Loucy (cell line): ENCODE data around the gene POLR3C.

ENCODE experiments used
- H2AFZ ChIP-seq: fragments of 200-600 bp; sonication (generic); 2 replicates; pipeline ENCODE4 v1.6.0; 2016; ENCODE audit warnings: antibody characterized with exemption, mild to moderate bottlenecking, low read length, moderate library complexity
- H3F3A ChIP-seq: fragments of 200-600 bp; 2 replicates; pipeline ENCODE4 v1.6.0; 2016; ENCODE audit warnings: antibody characterized with exemption, low read depth, mild to moderate bottlenecking
- H3K27me3 ChIP-seq: fragments of 200-600 bp; sonication (generic); 2 replicates; pipeline ENCODE4 v1.6.1; 2014; ENCODE audit warnings: low read length, mild to moderate bottlenecking; ENCODE audit not compliant: insufficient read depth, poor library complexity, severe bottlenecking
- H3K36me3 ChIP-seq: fragments of 200-600 bp; sonication (generic); 2 replicates; pipeline ENCODE4 v1.6.1; 2016; ENCODE audit warnings: low read length; ENCODE audit not compliant: insufficient read depth
- H3K4me1 ChIP-seq: fragments of 200-600 bp; sonication (generic); 2 replicates; pipeline ENCODE4 v1.5.1; 2014; ENCODE audit warnings: low read length, mild to moderate bottlenecking; ENCODE audit not compliant: insufficient read depth, poor library complexity, severe bottlenecking
- H3K4me2 ChIP-seq: fragments of 200-600 bp; sonication (generic); 2 replicates; pipeline ENCODE4 v1.6.0; 2014; ENCODE audit warnings: antibody characterized with exemption, low read length, low read depth, mild to moderate bottlenecking; ENCODE audit not compliant: poor library complexity, severe bottlenecking
- H3K4me3 ChIP-seq: fragments of 200-600 bp; sonication (generic); 2 replicates; pipeline ENCODE4 v1.5.1; 2014; ENCODE audit warnings: low read length, mild to moderate bottlenecking, mixed read lengths; ENCODE audit not compliant: poor library complexity, severe bottlenecking
- H3K79me2 ChIP-seq: fragments of 200-600 bp; sonication (generic); 2 replicates; pipeline ENCODE4 v1.6.1; 2014; ENCODE audit warnings: low read length; ENCODE audit not compliant: insufficient read depth
- H3K9ac ChIP-seq: fragments of 200-600 bp; sonication (generic); 2 replicates; pipeline ENCODE4 v1.6.0; 2014; ENCODE audit warnings: mild to moderate bottlenecking, low read depth, low read length, moderate library complexity; ENCODE audit not compliant: poor library complexity, severe bottlenecking
- H3K9me2 ChIP-seq: fragments of 200-600 bp; sonication (generic); replicated peaks from 2 replicates; pipeline ENCODE4 v1.6.1; 2016; ENCODE audit warnings: low read depth, low read length, mixed read lengths
- H3K9me3 ChIP-seq: fragments of 200-600 bp; sonication (generic); 2 replicates; pipeline ENCODE4 v1.6.1; 2014; ENCODE audit warnings: mild to moderate bottlenecking, antibody characterized with exemption, low read length, low read depth; ENCODE audit not compliant: insufficient read depth
- H4K20me1 ChIP-seq: fragments of 200-600 bp; sonication (generic); 2 replicates; pipeline ENCODE4 v1.6.0; 2014; ENCODE audit warnings: antibody characterized with exemption, low read length, mild to moderate bottlenecking; ENCODE audit not compliant: insufficient read depth, poor library complexity, severe bottlenecking
- CTCF ChIP-seq: fragments of 200-600 bp; sonication (generic); conservative IDR thresholded peaks from 2 replicates; pipeline ENCODE4 v1.5.1; 2014; ENCODE audit warnings: mild to moderate bottlenecking, antibody characterized with exemption, low read length
- EZH2phosphoT487 ChIP-seq: fragments of 200-600 bp; IDR thresholded peaks from 2 replicates; pipeline ENCODE4 v1.6.1; 2018; ENCODE audit warnings: antibody characterized with exemption, mild to moderate bottlenecking, moderate library complexity, borderline replicate concordance

The POLR3C gene

GRCh38 chr1:145823565-145824498 is at the start of gene POLR3C, which contains the start of gene RNF115:
TSS of gene POLR3C (plus strand) at chr1:145824200. CDS start at chr1:145825777, 1,577 bp downstream.
TSS of gene RNF115 (minus strand) at chr1:145824095. CDS start at chr1:145823873, 222 bp downstream.
- peaks cover 43% of the 10 kb centered on the region for H3K79me2 ChIP-seq

GRCh38 chr1:145777357-145778145 is 46.4 kb upstream of the POLR3C start:
- Histone ChIP-seq H3K9ac (no peak overlapping the region), H3K36me3 (peaks cover 23% of the 10 kb centered on the region; the same call in 1 of the 2 replicates), H3K4me1 (peaks cover 4% of the 10 kb centered on the region), H3F3A (no peaks in the 10 kb centered on the region), H3K9me2 (no peaks in the 10 kb centered on the region), H3K9me3 (no peaks in the 10 kb centered on the region), H3K4me2 (no peak overlapping the region), H3K27me3 (no peaks in the 10 kb centered on the region), H2AFZ (no peak overlapping the region), H4K20me1 (peaks cover 4% of the 10 kb centered on the region), H3K4me3 (no peak overlapping the region), H3K79me2 (no peaks in the 10 kb centered on the region)
- TF ChIP-seq EZH2phosphoT487, result no peak

More at GRCh38 chr1:145823565-145824498, at the start of gene POLR3C, which contains the start of gene RNF115:
- Histone ChIP-seq H4K20me1 (peaks cover 24% of the 10 kb centered on the region), H3K4me1 (peaks cover 34% of the 10 kb centered on the region), H3K36me3 (peaks cover 21% of the 10 kb centered on the region; the same call in 1 of the 2 replicates), H2AFZ (peak within 1 kb of the TSS; percentile 94), H3K4me3 (peak within 1 kb of the TSS; percentile 89), H3K9me2 (no peaks in the 10 kb centered on the region), H3F3A (no peaks in the 10 kb centered on the region), H3K27me3 (no peaks in the 10 kb centered on the region), H3K9me3 (no peaks in the 10 kb centered on the region), H3K4me2 (peak within 1 kb of the TSS; percentile 82), H3K9ac (peak within 1 kb of the TSS; percentile 84)
- no peak for TF ChIP-seq CTCF
- no peak for TF ChIP-seq EZH2phosphoT487

GRCh38 chr1:145778146-145778540 is 45.9 kb upstream of the POLR3C start:
- Histone ChIP-seq H3K36me3 (peaks cover 25% of the 10 kb centered on the region; the same call in 1 of the 2 replicates), H3K4me2 (no peak overlapping the region), H2AFZ (no peak overlapping the region), H3K79me2 (no peaks in the 10 kb centered on the region), H3F3A (no peaks in the 10 kb centered on the region), H3K9me3 (no peaks in the 10 kb centered on the region), H3K4me3 (no peak overlapping the region), H4K20me1 (peaks cover 4% of the 10 kb centered on the region), H3K9ac (no peak overlapping the region), H3K27me3 (no peaks in the 10 kb centered on the region), H3K9me2 (no peaks in the 10 kb centered on the region), H3K4me1 (peaks cover 4% of the 10 kb centered on the region)
- TF ChIP-seq CTCF, result no peak
- no peak for TF ChIP-seq EZH2phosphoT487
